ENCODE data around the gene GDI1. TPM values are rescaled to one million over a fixed set of nuclear protein-coding genes. Genes with fewer than 3 reads are reported as not detected.

GDI1 gene
- total and polyA plus RNA-seq, 2 experiments from 2014 or later, result 48.5 to 95.9 TPM

DNA sequence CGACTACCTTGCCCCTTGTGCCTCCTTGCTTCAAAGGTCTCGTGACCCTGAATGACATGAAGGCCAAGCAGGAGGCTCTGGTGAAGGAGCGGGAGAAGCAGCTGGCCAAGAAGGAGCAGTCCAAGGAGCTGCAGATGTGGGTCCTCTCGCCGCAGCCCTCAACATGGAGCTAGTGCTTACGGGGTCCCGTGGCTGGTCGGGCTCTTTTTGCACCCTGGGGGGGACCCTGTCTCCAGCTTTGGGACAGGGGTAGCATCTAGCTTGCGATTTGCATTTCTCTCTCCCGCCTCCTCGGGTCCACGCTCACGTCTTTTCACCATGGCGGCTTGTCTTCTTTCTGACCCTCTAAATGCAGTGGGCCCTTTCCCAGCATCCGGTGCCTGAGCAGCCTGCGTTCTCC is 8.8 kb downstream of the GDI1 start (continued):
- TF ChIP-seq, protein P1, sequence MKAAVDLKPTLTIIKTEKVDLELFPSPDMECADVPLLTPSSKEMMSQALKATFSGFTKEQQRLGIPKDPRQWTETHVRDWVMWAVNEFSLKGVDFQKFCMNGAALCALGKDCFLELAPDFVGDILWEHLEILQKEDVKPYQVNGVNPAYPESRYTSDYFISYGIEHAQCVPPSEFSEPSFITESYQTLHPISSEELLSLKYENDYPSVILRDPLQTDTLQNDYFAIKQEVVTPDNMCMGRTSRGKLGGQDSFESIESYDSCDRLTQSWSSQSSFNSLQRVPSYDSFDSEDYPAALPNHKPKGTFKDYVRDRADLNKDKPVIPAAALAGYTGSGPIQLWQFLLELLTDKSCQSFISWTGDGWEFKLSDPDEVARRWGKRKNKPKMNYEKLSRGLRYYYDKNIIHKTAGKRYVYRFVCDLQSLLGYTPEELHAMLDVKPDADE (IDR thresholded peaks at IDR 0.05), result no peak
- TF ChIP-seq, protein P2, sequence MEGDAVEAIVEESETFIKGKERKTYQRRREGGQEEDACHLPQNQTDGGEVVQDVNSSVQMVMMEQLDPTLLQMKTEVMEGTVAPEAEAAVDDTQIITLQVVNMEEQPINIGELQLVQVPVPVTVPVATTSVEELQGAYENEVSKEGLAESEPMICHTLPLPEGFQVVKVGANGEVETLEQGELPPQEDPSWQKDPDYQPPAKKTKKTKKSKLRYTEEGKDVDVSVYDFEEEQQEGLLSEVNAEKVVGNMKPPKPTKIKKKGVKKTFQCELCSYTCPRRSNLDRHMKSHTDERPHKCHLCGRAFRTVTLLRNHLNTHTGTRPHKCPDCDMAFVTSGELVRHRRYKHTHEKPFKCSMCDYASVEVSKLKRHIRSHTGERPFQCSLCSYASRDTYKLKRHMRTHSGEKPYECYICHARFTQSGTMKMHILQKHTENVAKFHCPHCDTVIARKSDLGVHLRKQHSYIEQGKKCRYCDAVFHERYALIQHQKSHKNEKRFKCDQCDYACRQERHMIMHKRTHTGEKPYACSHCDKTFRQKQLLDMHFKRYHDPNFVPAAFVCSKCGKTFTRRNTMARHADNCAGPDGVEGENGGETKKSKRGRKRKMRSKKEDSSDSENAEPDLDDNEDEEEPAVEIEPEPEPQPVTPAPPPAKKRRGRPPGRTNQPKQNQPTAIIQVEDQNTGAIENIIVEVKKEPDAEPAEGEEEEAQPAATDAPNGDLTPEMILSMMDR (conservative IDR thresholded peaks at IDR 0.05; ENCODE audit: low read depth in 2 of 2), result no peak
- TF ChIP-seq STAT1 (IDR thresholded peaks at IDR 0.05; ENCODE audit: unreplicated experiment), result no peak
- TF ChIP-seq ZNF114 (CRISPR knock-in tag; IDR thresholded peaks at IDR 0.05), result no peak
- TF ChIP-seq POLR2AphosphoS5 (IDR thresholded peaks at IDR 0.05; ENCODE audit: low read depth), result no peak
- TF ChIP-seq EZH2 (IDR thresholded peaks at IDR 0.05; ENCODE audit: low read depth, unreplicated experiment), result no peak
- no peak for TF ChIP-seq NANOG (IDR thresholded peaks at IDR 0.05; ENCODE audit: borderline replicate concordance)
- TF ChIP-seq EZH2phosphoT487 (IDR thresholded peaks at IDR 0.05; ENCODE audit: unreplicated experiment), result no peak
- TF ChIP-seq, protein P3, sequence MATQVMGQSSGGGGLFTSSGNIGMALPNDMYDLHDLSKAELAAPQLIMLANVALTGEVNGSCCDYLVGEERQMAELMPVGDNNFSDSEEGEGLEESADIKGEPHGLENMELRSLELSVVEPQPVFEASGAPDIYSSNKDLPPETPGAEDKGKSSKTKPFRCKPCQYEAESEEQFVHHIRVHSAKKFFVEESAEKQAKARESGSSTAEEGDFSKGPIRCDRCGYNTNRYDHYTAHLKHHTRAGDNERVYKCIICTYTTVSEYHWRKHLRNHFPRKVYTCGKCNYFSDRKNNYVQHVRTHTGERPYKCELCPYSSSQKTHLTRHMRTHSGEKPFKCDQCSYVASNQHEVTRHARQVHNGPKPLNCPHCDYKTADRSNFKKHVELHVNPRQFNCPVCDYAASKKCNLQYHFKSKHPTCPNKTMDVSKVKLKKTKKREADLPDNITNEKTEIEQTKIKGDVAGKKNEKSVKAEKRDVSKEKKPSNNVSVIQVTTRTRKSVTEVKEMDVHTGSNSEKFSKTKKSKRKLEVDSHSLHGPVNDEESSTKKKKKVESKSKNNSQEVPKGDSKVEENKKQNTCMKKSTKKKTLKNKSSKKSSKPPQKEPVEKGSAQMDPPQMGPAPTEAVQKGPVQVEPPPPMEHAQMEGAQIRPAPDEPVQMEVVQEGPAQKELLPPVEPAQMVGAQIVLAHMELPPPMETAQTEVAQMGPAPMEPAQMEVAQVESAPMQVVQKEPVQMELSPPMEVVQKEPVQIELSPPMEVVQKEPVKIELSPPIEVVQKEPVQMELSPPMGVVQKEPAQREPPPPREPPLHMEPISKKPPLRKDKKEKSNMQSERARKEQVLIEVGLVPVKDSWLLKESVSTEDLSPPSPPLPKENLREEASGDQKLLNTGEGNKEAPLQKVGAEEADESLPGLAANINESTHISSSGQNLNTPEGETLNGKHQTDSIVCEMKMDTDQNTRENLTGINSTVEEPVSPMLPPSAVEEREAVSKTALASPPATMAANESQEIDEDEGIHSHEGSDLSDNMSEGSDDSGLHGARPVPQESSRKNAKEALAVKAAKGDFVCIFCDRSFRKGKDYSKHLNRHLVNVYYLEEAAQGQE (IDR thresholded peaks at IDR 0.05; ENCODE audit: unreplicated experiment), result no peak
- no peak for TF ChIP-seq ZNF331 (CRISPR knock-in tag; IDR thresholded peaks at IDR 0.05; ENCODE audit: low read depth)

DNA sequence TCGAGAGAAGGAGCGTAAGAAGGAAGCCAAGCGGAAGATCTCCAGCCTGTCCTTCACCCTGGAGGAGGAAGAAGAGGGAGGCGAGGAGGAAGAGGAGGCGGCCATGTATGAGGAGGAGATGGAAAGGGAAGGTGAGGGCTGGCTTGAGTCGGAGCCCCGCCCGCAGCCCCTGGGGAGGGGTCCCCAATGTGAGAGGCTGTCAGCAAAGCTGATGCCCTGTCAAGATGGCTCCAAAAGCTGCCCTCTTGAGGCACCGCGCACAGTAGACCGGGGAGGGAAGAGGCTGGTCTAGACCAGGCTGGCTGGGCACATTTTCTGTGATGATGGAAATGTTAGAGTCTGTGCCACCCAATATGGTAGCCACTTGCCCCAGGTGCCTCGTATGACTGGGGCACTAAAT is 9.5 kb downstream of the GDI1 start:
- no peaks in the 10 kb centered on the region for H3K79me2 ChIP-seq (replicated peaks; ENCODE audit: insufficient read depth)
- 0 out of 2 replicates have a peak, but pooled peaks cover 3% of the 10 kb centered on the region for H3K4me1 ChIP-seq (ENCODE audit: insufficient read depth)
- Mint-ChIP-seq H3K9me3 (no peaks in the 10 kb centered on the region), H3K27ac (no peak overlapping the region), H3K27me3 (ENCODE audit: insufficient read depth, low read depth, poor library complexity) (peaks cover 7% of the 10 kb centered on the region), H3K4me3 (peak overlapping the region; percentile 10; the same call in 1 of the 3 replicates), H3K4me1 (no peaks in the 10 kb centered on the region), H3K36me3 (ENCODE audit: low read depth) (peaks cover 12% of the 10 kb centered on the region; the same call in 2 of the 3 replicates)
- no peak overlapping the region for H3K4me3 ChIP-seq
- DNase-seq (ENCODE audit: low spot score) (no peak), ATAC-seq (no peak)
- no peak overlapping the region for H3K4me2 ChIP-seq
- no peaks in the 10 kb centered on the region for H4K20me1 ChIP-seq (replicated peaks; ENCODE audit: insufficient read depth)
- H3K36me3 ChIP-seq (ENCODE audit: insufficient read depth), result no peaks in the 10 kb centered on the region
- H3F3A ChIP-seq (replicated peaks; ENCODE audit: low read depth), result no peaks in the 10 kb centered on the region
- no peaks in the 10 kb centered on the region for H3K9me2 ChIP-seq (ENCODE audit: insufficient read depth)
- no peak overlapping the region for H3K27ac ChIP-seq (ENCODE audit: low read depth)
- H3K27me3 ChIP-seq (ENCODE audit: insufficient read depth), result no peaks in the 10 kb centered on the region
- no peak overlapping the region for H2AFZ ChIP-seq
- TF ChIP-seq, protein P4, sequence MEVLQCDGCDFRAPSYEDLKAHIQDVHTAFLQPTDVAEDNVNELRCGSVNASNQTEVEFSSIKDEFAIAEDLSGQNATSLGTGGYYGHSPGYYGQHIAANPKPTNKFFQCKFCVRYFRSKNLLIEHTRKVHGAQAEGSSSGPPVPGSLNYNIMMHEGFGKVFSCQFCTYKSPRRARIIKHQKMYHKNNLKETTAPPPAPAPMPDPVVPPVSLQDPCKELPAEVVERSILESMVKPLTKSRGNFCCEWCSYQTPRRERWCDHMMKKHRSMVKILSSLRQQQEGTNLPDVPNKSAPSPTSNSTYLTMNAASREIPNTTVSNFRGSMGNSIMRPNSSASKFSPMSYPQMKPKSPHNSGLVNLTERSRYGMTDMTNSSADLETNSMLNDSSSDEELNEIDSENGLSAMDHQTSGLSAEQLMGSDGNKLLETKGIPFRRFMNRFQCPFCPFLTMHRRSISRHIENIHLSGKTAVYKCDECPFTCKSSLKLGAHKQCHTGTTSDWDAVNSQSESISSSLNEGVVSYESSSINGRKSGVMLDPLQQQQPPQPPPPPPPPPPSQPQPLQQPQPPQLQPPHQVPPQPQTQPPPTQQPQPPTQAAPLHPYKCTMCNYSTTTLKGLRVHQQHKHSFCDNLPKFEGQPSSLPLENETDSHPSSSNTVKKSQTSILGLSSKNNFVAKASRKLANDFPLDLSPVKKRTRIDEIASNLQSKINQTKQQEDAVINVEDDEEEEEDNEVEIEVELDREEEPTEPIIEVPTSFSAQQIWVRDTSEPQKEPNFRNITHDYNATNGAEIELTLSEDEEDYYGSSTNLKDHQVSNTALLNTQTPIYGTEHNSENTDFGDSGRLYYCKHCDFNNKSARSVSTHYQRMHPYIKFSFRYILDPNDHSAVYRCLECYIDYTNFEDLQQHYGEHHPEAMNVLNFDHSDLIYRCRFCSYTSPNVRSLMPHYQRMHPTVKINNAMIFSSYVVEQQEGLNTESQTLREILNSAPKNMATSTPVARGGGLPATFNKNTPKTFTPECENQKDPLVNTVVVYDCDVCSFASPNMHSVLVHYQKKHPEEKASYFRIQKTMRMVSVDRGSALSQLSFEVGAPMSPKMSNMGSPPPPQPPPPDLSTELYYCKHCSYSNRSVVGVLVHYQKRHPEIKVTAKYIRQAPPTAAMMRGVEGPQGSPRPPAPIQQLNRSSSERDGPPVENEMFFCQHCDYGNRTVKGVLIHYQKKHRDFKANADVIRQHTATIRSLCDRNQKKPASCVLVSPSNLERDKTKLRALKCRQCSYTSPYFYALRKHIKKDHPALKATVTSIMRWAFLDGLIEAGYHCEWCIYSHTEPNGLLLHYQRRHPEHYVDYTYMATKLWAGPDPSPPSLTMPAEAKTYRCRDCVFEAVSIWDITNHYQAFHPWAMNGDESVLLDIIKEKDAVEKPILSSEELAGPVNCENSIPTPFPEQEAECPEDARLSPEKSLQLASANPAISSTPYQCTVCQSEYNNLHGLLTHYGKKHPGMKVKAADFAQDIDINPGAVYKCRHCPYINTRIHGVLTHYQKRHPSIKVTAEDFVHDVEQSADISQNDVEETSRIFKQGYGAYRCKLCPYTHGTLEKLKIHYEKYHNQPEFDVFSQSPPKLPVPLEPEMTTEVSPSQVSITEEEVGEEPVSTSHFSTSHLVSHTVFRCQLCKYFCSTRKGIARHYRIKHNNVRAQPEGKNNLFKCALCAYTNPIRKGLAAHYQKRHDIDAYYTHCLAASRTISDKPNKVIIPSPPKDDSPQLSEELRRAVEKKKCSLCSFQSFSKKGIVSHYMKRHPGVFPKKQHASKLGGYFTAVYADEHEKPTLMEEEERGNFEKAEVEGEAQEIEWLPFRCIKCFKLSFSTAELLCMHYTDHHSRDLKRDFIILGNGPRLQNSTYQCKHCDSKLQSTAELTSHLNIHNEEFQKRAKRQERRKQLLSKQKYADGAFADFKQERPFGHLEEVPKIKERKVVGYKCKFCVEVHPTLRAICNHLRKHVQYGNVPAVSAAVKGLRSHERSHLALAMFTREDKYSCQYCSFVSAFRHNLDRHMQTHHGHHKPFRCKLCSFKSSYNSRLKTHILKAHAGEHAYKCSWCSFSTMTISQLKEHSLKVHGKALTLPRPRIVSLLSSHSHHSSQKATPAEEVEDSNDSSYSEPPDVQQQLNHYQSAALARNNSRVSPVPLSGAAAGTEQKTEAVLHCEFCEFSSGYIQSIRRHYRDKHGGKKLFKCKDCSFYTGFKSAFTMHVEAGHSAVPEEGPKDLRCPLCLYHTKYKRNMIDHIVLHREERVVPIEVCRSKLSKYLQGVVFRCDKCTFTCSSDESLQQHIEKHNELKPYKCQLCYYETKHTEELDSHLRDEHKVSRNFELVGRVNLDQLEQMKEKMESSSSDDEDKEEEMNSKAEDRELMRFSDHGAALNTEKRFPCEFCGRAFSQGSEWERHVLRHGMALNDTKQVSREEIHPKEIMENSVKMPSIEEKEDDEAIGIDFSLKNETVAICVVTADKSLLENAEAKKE (CRISPR knock-in tag; IDR thresholded peaks at IDR 0.05), result no peak
- TF ChIP-seq ZNF331 (CRISPR knock-in tag; IDR thresholded peaks at IDR 0.05; ENCODE audit: low read depth) (no peak), STAT1 (IDR thresholded peaks at IDR 0.05; ENCODE audit: unreplicated experiment) (no peak), CREB1 (CRISPR knock-in tag; IDR thresholded peaks at IDR 0.05; ENCODE audit: low read depth) (no peak), ZNF114 (CRISPR knock-in tag; IDR thresholded peaks at IDR 0.05) (no peak), EZH2 (IDR thresholded peaks at IDR 0.05; ENCODE audit: low read depth, unreplicated experiment) (no peak), POLR2AphosphoS5 (IDR thresholded peaks at IDR 0.05; ENCODE audit: low read depth) (no peak)
